ENCODE data around the gene COL4A2.

GRCh38 chr13:110294622-110295021 lies 12.5 kb upstream of the COL4A2 start:
- TF ChIP-seq EZH2 (IDR thresholded peaks at IDR 0.05; ENCODE audit: low read length, unreplicated experiment) = no peak
- TF ChIP-seq CTCF (conservative IDR thresholded peaks at IDR 0.05; ENCODE audit: low read depth, low read length) = no peak
